Fibroblast of upper back skin (primary cell): ENCODE results near the gene SLC26A11.
"Not testable (repeated sequence)": the region's sequence is repeated elsewhere in the genome, so short reads cannot be mapped to it uniquely, and the experiment has no call there.

ENCODE experiments used
- DNase-seq: peaks from one replicate; pipeline ENCODE4 v3.0.0-alpha.2; 2013

SLC26A11 gene

DNA sequence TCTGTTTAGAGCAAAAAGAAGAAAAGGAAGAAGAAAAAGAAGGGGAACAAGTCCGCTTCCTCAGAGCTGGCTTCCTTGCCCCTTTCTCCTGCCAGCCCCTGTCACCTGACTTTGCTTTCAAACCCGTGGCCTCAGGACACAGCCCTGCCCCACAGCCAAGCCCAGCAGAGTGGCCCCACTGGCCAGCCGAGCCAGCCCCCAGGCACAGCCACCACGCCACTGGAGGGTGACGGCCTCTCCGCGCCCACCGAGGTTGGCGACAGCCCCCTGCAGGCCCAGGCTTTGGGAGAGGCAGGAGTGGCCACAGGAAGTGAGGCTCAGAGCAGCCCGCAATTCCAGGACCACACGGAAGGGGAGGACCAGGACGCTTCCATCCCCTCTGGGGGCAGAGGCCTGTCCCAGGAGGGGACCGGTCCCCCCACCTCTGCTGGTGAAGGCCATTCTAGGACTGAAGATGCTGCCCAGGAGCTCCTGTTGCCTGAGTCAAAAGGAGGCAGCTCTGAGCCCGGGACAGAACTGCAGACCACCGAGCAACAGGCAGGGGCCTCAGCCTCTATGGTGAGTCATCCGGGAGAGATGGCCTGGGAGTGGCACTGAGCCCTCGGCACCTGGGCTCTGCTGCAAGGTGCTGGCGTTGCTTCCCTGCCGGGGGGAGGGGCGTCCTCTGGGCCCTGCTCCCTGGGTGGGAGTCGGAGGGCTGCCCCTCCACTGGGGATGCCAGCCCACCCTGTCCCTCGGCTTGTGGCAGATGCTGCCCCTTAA lies 67.8 kb downstream of the SLC26A11 start:
- no peak for DNase-seq

GRCh38 chr17:80289616-80290015 lies 69.4 kb downstream of the SLC26A11 start:
- no peak for DNase-seq

DNA sequence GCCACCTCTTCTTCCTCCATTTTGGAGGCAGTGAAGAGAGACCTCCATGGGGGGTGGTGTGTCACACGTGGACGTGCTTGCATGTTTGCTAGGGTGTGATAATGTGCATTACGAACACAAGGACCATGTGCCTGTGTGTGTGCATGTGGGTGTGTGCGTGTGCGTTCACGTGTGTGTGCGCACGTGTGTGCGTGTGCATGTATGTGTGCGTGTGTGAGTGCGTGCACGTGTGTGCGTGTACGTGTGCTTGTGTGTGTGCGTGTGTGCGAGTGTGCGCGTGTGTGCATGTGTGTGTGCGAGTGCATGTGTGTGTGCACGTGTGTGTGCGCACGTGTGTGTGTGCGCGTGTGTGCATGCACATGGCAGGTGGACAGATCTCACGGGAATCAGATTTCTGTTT lies 69.9 kb downstream of the SLC26A11 start:
- DNase-seq, result no peak

GRCh38 chr17:80291260-80291659 lies 71.0 kb downstream of the SLC26A11 start:
- no peak for DNase-seq

DNA sequence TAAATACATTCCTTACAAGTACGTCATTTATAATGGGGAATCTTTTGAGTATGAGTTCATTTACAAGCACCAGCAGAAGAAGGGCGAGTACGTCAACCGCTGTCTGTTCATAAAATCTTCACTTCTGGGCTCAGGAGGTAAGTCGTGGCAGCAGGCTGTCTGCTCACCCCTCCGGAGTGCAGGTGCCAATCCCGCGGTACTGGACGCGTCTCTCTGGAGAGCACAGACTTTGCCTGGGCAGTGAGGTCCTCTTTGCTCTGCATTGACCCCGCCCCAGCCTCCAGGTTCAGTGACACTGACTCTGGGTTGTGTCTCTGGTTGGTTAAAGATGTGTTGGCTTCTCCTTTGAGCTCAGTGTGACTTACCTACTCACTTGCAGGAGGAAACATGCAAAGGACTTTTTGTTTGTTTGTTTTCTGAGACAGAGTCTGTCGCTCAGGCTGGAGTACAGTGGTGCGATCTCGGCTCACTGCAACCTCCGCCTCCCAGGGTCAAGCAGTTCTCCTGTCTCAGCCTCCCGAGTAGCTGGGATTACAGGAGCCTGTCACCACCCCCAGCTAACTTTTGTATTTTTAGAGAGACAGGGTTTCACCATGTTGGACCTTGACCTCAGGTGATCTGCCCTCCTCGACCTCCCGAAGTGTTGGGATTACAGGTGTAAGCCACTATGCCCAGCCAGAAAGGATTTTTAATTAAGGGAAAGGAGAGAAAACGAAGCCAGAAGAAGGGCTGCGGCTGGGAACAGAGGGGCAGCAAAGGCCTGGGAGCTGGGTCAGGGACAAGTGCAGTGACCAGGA lies 71.7 kb downstream of the SLC26A11 start:
- DNase-seq, result no peak

DNA sequence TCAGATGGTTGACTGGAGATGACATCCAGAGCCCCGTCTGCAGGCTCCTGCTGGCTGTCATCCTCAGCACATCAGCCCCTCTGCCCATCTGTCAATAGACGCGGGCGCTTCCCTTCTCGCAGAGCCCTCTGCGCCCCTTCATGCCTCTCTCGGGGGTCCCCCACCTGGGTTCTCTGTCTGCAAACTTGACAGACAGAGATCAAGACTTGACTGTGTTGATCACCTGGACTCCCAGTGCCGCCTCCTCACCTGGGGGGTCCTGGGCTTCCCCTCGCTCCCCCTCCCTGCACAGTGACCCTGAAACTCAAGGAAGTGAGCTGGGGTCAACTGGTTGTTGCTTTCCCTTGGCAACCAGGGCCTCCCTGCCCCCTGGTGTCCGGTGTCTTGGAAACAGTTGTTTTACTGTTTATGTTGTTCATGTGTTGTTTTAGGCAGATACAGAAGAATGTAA lies 72.3 kb downstream of the SLC26A11 start:
- no peak for DNase-seq

- DNase-seq, result no peak
These were observed 74.0 kb downstream of the SLC26A11 start for GRCh38 chr17:80294210-80294609.

- DNase-seq, result no peak
These were observed 74.4 kb downstream of the SLC26A11 start for GRCh38 chr17:80294653-80295052.

- DNase-seq, result no peak
These were observed 74.9 kb downstream of the SLC26A11 start for GRCh38 chr17:80295146-80295545.

GRCh38 chr17:80295559-80295958 lies 75.3 kb downstream of the SLC26A11 start:
- no peak for DNase-seq

- DNase-seq, result no peak
These were observed 76.0 kb downstream of the SLC26A11 start for GRCh38 chr17:80296221-80296620.

GRCh38 chr17:80297996-80298560 lies 77.9 kb downstream of the SLC26A11 start:
- DNase-seq, result no peak

- DNase-seq, result not testable (repeated sequence)
These were observed 79.3 kb downstream of the SLC26A11 start for GRCh38 chr17:80299350-80300100.

GRCh38 chr17:80300756-80301155 lies 80.5 kb downstream of the SLC26A11 start:
- not testable (repeated sequence) for DNase-seq
